ENCODE data around the gene VSTM5.

The VSTM5 gene

DNA sequence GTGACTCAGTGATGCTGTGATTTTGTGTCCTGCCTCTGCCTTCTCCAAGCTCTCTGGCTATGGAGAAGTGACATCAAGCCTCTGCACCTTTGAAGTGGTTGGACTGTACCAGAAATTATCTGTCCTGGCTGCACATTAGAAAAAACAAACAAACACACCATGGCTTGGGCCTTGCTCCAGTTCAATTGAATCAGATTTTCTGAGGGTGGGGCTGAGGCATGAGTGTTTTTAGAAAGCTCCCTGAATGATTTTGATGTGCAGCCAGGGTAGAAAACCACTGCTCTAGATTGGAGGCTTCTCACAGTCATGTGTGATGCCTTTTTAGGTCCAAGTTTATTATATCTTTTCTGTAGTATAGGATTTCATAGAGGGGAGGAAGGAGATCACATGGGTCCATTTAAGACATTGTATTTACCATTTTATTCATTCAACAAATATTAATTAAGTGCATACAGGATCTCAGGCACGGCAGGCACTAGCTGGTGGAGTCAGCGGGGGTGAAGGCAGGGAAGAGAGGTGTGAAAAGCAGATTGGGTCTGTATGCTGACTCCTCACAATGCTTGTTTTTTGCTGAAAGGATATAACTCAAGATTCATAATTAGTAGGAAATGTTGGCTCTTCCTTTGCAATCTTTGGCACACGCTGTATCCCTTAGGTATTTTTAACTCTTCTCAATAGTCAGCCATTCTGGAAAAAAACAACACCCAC lies 7.1 kb upstream of the VSTM5 start:
- DNase-seq (ENCODE audit: insufficient read length) (no peak), FAIRE-seq (no peak)
- TF ChIP-seq TAF1 (IDR thresholded peaks at IDR 0.05; ENCODE audit: borderline replicate concordance, low read depth, low read length) (no peak), POLR2A (IDR thresholded peaks at IDR 0.05; ENCODE audit: low read depth, low read length) (no peak), POLR2AphosphoS5 (IDR thresholded peaks at IDR 0.05; ENCODE audit: low read depth, low read length) (no peak)

DNA sequence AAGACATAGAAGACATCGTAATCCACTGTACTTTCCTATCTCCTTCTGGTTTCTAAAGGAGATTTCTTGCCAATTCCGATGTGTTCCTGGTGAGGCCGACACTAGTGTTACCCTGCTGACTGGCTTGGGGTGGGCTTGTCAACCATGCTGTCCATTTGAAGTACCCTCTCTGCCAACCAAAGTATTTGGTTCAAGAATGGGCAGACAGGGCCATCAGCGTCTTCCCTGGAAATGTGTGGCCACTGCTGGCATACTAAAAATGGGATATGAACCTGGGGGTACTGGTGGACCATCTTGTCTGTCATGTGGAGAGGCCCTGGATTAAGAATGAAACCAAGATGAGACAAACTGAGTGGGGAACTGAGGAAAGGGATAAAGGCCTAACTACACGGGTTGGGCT lies 1.8 kb upstream of the VSTM5 start:
- DNase-seq (ENCODE audit: insufficient read length) (no peak), FAIRE-seq (no peak)
- TF ChIP-seq POLR2AphosphoS5 (IDR thresholded peaks at IDR 0.05; ENCODE audit: low read depth, low read length), result no peak
- no peak for TF ChIP-seq TAF1 (IDR thresholded peaks at IDR 0.05; ENCODE audit: borderline replicate concordance, low read depth, low read length)
- TF ChIP-seq POLR2A (IDR thresholded peaks at IDR 0.05; ENCODE audit: low read depth, low read length), result no peak

DNA sequence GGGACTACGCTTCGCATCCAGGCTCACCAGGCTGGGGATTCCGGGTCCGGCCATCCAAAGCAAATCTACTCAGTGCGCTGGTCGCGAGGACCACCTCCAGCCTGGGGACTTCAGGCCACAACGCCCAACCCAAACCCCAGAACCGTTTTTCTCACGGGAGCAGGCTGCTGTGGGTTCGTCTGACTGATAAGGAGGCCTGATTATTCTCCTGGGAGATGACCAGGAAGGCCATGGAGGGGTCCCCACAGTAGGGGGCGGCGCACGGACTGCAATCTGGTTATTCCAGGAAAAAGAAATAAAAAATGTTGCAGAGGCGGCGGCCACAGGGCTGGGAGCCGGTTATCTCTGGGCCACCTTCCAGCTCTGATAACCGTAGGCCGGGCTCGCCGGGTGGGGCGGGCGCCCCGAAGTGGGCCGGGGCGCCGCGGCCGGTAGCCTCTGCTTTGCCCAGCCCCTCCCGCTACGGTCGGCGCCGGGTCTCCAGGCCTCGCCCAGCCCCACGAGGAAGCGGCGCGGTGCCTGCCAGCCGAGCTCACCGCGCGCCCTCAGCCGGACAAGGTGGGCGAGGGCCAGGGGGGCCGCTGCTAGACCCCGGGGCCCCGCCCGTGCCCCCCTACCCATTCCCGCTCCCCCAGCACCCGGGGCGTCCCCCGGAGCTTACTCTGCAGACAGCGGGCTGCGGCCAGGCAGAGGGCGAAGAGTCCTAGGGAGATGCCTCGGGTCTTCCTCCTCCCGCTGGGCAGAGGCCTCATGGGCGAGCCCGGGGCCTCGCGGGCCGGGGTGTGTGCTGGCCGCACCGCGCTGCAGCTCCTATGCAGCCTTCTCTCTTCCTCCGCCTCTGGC lies 446 bp downstream of the VSTM5 start:
- DNase-seq (ENCODE audit: insufficient read length), result no peak
- no peak for TF ChIP-seq TAF1 (IDR thresholded peaks at IDR 0.05; ENCODE audit: borderline replicate concordance, low read depth, low read length)
- no peak for TF ChIP-seq POLR2AphosphoS5 (IDR thresholded peaks at IDR 0.05; ENCODE audit: low read depth, low read length)
- no peak for TF ChIP-seq POLR2A (IDR thresholded peaks at IDR 0.05; ENCODE audit: low read depth, low read length)
- no peak for FAIRE-seq

DNA sequence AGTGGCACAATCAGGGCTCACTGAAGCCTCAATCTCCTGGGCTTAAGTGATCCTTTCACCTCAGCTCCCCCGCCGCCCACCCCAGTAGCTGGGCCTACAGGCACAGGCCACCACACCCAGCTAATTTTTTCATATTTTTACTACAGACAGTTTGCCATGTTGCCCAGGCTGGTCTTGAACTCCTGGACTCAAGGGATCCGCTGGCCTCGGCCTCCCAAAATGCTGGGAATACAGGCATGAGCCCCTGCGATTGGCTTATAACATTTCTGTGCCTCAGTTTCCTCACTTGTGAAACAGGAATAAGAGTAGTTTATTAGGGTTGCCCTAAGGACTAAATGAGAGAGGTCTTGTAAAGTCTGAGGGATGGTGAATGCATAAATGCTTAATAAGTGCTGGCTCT lies 1.2 kb downstream of the VSTM5 start:
- DNase-seq (ENCODE audit: insufficient read length), result no peak
- no peak for FAIRE-seq

DNA sequence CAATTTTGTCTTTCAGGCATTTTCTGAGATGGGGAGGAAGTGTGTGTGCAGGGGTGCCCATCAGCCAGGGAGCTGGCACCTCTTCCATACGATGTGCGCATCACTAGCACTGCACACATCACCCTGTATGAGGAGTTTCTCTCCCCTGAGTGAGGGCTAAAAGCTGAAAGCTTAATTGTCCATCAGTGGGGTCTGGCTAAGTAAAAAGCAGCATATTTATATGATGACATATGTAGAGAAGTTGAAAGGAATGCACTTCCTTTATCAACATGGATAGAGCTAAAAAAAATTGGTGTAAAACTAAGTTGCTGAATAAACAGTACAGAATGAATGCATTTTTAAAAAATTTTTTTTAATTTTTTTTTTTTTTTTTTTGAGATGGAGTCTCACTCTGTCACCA lies 4.0 kb downstream of the VSTM5 start:
- DNase-seq (ENCODE audit: insufficient read length) (no peak), FAIRE-seq (no peak)
- TF ChIP-seq POLR2AphosphoS5 (IDR thresholded peaks at IDR 0.05; ENCODE audit: low read depth, low read length), result no peak
- TF ChIP-seq TAF1 (IDR thresholded peaks at IDR 0.05; ENCODE audit: borderline replicate concordance, low read depth, low read length), result no peak
- TF ChIP-seq POLR2A (IDR thresholded peaks at IDR 0.05; ENCODE audit: low read depth, low read length), result no peak

More for the DNA sequence above, 1.2 kb downstream of the VSTM5 start:
- TF ChIP-seq TAF1 (IDR thresholded peaks at IDR 0.05; ENCODE audit: borderline replicate concordance, low read depth, low read length) (no peak), POLR2AphosphoS5 (IDR thresholded peaks at IDR 0.05; ENCODE audit: low read depth, low read length) (no peak), POLR2A (IDR thresholded peaks at IDR 0.05; ENCODE audit: low read depth, low read length) (no peak)

DNA sequence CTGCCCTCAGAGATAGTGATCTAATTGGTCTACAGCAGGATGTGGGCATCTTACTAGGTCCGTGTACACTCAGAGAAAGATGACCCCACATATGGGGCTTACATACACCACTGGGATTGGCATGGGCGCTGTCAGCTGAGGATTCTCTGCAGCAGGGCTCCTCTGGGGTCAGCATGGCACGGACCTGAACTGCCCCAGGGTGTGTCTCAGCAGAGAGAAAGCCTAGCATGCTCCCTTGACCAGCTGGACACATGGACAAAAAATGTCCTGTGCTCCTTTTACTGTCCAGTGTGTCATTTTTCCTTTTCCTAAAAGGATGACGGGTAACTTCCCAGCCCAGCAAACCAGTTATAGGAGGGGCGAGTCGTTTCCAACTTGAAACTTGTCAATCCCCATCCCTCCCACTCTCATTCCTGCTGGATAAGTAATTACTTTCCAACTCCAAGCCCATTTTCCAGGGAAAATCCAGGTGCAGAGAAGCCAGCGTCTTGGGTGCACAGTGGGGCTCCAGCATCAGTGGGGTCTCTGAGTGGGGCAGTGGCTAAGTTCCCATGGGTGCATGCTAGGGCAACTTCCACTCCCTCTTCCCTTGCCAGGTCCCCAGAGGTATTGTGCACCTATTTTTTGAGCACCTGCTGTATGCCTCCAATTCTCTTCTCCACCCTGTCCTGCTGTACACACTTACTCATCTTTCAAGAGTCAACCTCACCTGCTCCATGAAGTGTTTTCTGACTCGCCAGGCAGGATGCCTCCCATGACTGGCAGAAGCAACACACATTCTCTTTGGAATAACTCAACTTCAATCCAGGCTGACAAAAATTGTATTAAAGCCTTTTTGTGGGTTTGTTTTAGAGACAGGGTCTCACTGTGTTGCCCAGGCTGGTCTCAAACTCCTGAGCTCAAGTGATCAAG lies 5.0 kb downstream of the VSTM5 start:
- TF ChIP-seq POLR2A (IDR thresholded peaks at IDR 0.05; ENCODE audit: low read depth, low read length), result no peak
- no peak for TF ChIP-seq TAF1 (IDR thresholded peaks at IDR 0.05; ENCODE audit: borderline replicate concordance, low read depth, low read length)
- TF ChIP-seq POLR2AphosphoS5 (IDR thresholded peaks at IDR 0.05; ENCODE audit: low read depth, low read length), result no peak
- FAIRE-seq (no peak), DNase-seq (ENCODE audit: insufficient read length) (no peak)

DNA sequence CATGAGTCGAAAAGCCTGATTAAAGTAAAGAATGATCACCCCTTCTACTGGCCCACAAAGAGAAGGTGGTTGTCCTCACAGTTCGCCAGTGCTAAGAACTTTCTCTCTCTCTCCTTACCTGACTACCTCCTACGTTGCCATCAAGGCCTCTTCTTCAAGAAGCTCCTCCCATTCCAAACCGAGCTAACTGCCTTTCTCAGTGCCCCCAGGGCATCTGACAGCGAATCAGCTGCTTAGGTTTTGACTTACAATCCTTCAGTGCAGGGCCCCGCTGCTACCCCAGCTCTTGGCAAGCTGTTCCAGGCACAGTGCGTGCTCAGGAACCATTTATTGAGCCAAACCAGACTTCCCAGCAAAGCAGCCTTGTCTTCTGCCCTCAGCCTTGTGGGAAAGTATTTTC lies 5.8 kb downstream of the VSTM5 start:
- FAIRE-seq (no peak), DNase-seq (ENCODE audit: insufficient read length) (no peak)
- no peak for TF ChIP-seq TAF1 (IDR thresholded peaks at IDR 0.05; ENCODE audit: borderline replicate concordance, low read depth, low read length)
- no peak for TF ChIP-seq POLR2AphosphoS5 (IDR thresholded peaks at IDR 0.05; ENCODE audit: low read depth, low read length)
- TF ChIP-seq POLR2A (IDR thresholded peaks at IDR 0.05; ENCODE audit: low read depth, low read length), result no peak

DNA sequence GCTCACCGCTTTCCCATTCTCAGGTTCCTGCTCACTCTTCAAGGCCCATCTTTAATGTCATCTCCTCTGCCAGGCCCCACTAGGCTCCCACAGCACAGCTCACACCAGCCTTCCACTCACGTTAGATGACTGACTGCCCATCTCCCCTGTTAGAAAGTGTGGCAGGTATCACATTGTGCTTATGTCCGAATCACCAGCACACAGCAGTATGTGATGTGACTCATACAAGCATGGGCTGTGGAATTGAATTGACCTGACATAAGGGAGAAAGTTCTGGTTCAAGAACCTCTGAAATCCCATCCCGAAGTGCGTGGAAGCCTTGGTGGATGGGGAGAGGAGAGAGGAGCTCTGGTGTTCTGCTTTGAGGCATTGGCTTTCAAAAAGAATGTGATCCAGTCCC lies 6.5 kb downstream of the VSTM5 start:
- no peak for DNase-seq (ENCODE audit: insufficient read length)

DNA sequence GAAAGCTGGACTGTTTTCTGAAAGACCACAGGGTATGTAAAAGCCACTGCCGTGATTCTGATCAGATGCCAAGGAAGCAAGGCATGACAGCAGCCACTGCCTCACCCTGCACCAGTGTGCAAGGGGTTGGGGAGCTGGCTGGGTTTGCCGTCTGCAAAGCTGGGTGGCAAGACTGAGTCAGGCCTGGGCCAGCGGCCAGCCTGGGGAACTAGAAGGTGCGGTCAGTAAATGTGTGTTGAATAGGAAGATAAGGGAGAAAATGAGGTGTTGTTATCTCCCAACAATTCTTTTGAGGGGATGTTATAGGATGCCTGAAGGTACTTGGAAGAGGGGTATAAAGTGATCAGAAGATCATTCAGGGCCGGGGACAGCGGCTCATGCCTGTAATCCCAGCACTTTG lies 8.0 kb downstream of the VSTM5 start:
- FAIRE-seq (no peak), DNase-seq (ENCODE audit: insufficient read length) (no peak)

More for the DNA sequence above, 6.5 kb downstream of the VSTM5 start:
- no peak for FAIRE-seq
- TF ChIP-seq TAF1 (IDR thresholded peaks at IDR 0.05; ENCODE audit: borderline replicate concordance, low read depth, low read length) (no peak), POLR2A (IDR thresholded peaks at IDR 0.05; ENCODE audit: low read depth, low read length) (no peak), POLR2AphosphoS5 (IDR thresholded peaks at IDR 0.05; ENCODE audit: low read depth, low read length) (no peak)

DNA sequence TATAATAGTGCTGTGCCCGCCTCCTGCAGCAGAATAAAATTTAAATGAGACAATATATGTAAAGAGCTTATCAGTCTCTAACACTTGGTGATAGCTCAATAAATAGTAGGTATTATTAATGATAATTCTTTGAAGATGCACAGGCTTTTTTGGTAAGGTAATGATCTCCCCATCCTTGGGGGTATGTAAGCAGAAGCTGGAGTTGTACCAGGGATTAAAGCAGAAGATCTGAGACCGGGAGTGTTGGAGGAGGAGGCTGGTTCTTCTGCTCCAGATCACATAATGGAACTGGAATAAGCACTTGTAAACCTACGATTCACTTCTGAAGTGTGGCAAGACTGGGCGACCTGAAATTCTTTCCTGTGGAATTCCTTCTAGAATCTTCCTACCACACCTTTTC lies 8.4 kb downstream of the VSTM5 start:
- DNase-seq (ENCODE audit: insufficient read length) (no peak), FAIRE-seq (no peak)
- TF ChIP-seq POLR2AphosphoS5 (IDR thresholded peaks at IDR 0.05; ENCODE audit: low read depth, low read length) (no peak), TAF1 (IDR thresholded peaks at IDR 0.05; ENCODE audit: borderline replicate concordance, low read depth, low read length) (no peak)

More for the DNA sequence above, 8.0 kb downstream of the VSTM5 start:
- TF ChIP-seq POLR2A (IDR thresholded peaks at IDR 0.05; ENCODE audit: low read depth, low read length) (no peak), POLR2AphosphoS5 (IDR thresholded peaks at IDR 0.05; ENCODE audit: low read depth, low read length) (no peak), TAF1 (IDR thresholded peaks at IDR 0.05; ENCODE audit: borderline replicate concordance, low read depth, low read length) (no peak)

DNA sequence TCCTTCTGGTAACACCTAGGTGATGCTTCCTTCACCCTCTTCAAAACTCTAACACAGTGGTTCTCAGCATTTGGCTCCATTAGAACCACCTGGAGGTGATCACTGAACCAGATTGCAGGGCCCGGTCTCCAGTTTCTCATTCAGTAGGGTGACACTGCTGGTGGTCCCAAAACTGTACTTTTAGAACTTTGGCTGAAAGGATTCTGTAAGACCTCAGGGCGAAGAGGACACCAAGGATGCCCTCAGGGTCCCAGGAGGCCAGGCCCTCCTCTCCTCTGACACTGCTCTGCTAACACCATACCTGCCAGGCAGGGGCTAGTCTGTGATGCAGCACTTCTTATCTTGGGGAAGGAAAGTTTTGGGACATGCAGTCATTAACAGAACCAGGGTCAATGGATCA lies 9.0 kb downstream of the VSTM5 start:
- FAIRE-seq, result no peak

More for the DNA sequence above, 9.0 kb downstream of the VSTM5 start:
- TF ChIP-seq TAF1 (IDR thresholded peaks at IDR 0.05; ENCODE audit: borderline replicate concordance, low read depth, low read length) (no peak), POLR2A (IDR thresholded peaks at IDR 0.05; ENCODE audit: low read depth, low read length) (no peak), POLR2AphosphoS5 (IDR thresholded peaks at IDR 0.05; ENCODE audit: low read depth, low read length) (no peak)
- DNase-seq (ENCODE audit: insufficient read length), result no peak
